ENCODE measurements around the gene PPP3CA. TPM values are rescaled to one million over a fixed set of nuclear protein-coding genes. Genes with fewer than 3 reads are reported as not detected.

The PPP3CA gene
- total RNA-seq, 2 donors from 2014 or later, result 22.0 to 25.7 TPM

DNA sequence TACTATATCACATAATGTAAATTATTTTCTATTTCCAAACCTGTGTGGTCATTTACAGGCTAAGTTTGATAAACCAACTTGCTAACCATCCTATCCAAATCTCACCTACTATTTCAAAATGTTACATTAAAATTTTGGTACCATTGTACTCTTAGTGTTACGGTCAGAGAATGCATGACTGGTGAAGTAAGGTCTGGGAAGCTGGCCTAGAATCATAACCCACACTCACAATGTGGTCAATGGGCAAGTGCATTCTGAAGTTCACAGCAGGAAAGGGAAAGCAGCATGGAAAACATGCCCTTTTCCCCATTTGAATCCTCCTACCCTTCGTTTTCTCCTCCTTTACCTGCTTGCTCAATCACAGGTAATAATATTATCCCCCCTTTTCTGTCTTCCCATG, 54.4 kb downstream of the PPP3CA start:
- DNase-seq (no peak), ATAC-seq (peak in 1 of 2 donors; percentile 62)
- intact Hi-C loops (cut with DNase I), result no loop called here

DNA sequence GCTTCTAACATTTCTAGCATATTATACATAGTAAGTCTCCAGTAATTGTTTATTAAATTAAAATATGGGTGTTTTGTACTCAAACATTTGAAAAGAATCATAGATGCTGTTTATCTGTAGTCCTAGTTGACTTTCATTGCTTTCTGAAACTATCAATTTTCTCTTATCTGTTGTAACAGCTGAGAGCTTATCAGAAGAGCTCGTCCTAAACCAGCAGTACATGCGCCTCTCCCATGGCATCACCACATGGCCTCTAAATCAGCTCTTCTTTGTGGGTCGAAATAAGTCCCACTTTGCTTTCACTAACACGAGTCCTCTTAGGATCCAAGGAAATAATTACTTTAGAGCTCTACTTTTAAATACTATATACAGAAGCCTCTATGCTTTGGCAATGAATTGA, 55.1 kb downstream of the PPP3CA start:
- no peak for ATAC-seq
- no peak for DNase-seq
- intact Hi-C loops (cut with DNase I), result no loop called here

DNA sequence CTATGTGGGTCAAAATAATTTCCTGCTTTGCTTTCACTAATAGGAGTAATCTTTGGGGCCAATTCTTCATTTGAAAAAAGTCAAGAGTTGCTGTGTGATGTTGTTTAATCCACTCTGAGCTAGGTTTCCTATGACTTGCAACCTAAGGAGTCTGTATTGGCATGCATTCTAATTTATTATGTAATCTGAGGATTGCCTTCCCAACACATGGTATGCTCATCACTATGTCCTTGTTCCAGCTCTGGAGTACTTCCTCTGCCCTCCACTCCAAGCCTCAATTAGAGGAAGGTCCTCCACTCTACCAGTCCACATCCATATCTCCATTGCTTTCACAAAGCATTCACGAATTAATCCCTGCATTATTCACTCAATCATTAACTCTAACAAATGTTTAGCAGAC, 56.1 kb downstream of the PPP3CA start:
- intact Hi-C loops (cut with DNase I), result no loop called here
- ATAC-seq (peak in 1 of 2 donors; percentile 21), DNase-seq (no peak)

DNA sequence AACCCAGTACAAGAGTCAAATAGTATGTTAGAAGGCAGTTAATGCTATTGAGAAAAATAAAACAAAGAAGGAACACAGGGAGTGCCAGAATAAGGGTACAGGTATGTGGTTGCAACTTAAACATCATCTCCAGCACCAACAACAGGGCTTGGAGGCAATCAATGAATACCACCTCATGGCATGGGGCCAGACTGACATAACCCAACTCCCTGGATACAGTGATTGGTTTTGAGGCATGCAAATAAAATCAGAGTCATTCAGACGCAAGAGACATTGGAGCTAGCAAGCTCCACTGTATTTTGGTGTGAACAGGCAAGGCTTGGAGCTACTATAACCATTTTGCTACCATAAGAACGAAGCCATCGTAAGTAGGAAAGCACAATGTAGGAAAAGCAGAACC, 56.7 kb downstream of the PPP3CA start:
- no peak for DNase-seq
- no peak for ATAC-seq
- intact Hi-C loops (cut with DNase I), result no loop called here

DNA sequence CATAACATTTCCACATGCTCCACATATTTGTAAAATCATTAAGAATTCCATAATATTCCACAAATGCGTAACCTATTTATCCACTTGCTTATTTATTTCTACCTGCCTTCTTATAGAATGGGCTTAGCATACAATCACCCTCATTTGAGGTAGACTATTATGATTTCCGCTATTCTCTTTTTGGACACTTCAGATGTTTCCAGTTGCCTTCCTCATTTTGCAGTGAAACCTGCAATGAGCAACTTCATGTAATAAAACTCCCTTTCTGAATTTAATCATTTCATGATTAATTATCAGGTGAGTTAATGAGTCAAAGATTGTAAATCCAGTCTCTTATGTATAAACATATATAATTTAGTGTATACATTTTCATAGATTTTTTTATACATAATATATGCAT, 58.0 kb downstream of the PPP3CA start:
- DNase-seq, result no peak
- no peak for ATAC-seq
- intact Hi-C loops (cut with DNase I), result no loop called here

DNA sequence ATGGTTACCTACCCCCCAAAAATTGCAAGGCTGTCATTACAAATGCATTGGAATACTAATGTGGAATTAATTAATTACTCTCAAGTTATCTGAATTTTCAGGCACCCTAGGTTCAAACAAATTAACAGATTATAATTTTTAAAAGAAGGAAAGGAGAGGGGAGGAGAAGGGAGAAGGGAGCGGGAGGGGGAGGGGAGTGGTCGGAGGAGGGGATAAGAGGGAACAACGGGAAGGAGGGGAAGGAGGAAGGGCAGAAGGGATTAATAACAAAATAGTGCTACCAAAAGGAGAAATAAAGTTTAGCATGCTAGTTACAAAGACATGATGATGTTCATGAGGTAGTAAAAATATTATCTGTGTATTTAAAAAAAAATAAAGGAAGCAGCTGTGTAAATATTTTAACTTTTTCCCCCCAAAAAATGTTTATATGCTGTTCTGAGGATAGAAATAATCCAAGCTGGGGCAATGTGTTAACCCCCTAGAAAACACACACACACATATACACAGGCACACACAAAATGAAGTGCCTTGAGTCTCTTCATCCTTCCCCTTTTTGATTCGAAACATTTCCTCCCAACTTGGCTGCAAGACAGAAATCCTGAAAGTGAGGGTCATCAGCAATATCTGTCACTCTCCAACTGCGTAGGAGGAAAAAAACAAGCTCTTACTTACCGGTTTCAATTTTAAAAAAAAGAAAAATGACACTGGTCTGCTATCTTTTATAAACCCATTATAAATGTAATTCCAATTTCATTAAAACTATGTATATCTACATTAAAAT, 58.8 kb downstream of the PPP3CA start:
- DNase-seq (no peak), ATAC-seq (peak in 1 of 2 donors; percentile 52)
- intact Hi-C loops (cut with DNase I), result no loop called here

DNA sequence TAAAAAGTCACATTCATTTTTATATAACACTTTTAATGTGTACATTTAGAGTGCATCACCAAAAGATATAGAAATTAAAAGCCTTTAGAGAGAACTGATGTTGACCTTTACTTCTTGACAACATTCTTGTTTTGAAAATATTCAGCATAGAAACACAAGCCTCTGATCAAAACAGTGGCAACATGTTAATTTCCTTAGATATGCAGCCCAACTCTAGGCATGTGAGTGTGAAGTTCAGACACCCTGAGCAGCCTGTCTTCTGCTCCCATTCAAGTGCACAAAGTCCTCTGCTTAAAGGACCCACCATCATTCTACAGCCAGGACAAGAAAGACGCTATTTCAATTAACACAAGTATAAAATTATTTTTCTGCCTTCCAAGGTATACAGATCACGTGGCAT, 60.0 kb downstream of the PPP3CA start:
- ATAC-seq, result no peak
- intact Hi-C loops (cut with DNase I), result no loop called here

DNA sequence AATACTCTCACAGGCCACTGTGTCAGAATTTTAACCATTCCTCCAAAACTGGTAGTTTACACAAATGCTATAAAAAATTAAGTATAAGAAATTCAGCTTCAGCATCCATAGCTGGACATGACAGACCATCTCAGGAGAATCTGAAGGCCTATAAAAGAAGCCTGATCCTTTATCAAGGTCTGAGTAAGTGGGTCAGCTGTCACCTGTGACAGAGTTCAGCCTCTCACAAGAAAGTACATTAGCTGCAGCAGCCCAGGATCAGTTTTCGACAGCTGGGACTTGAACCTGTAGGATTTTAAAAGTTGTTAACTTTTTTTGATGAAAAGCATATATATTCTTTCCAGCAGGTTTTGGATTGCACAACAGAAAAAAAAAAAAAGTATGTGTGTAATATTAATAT, 60.7 kb downstream of the PPP3CA start:
- DNase-seq (no peak), ATAC-seq (no peak)
- intact Hi-C loops (cut with DNase I), result no loop called here

More for the DNA sequence above, 60.0 kb downstream of the PPP3CA start:
- DNase-seq, result no peak

DNA sequence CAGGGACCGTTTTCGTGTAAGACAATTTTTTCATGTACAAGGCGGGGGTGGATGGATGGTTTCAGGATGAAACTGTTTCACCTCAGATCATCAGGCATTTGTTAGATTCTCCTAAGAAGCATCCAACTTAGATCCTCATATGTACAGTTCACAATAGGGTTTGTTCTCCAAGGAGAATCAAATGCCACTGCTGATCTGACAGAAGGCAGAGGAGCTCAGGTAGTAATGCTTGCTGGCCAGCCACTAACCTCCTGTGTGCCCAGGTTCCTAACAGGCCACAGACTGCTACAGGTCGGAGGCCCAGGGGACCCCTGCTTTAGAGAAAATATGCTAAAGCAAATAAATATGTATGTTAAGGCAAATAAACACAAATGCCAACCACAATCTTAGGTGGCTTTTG, 61.3 kb downstream of the PPP3CA start:
- ATAC-seq, result no peak
- no peak for DNase-seq
- intact Hi-C loops (cut with DNase I), result no loop called here

DNA sequence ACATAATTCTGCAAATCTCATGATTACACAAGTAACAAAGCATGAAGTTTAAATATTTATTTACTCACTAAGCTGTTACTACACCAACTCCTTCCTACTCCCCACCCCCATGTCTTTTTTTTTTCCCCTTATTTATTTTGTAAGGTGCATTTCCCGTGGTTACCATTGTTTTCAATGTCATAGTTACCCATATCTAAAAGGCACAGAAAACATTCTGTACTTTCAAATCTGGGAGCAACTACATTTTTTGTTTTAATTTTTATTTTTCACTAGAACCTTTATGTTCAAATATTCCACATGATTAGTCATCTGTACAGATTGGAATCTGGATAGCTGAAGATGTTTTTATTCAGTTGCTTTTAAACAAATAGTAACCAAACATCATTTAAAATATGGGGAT, 62.8 kb downstream of the PPP3CA start:
- no peak for ATAC-seq
- DNase-seq, result no peak
- intact Hi-C loops (cut with DNase I), result no loop called here

DNA sequence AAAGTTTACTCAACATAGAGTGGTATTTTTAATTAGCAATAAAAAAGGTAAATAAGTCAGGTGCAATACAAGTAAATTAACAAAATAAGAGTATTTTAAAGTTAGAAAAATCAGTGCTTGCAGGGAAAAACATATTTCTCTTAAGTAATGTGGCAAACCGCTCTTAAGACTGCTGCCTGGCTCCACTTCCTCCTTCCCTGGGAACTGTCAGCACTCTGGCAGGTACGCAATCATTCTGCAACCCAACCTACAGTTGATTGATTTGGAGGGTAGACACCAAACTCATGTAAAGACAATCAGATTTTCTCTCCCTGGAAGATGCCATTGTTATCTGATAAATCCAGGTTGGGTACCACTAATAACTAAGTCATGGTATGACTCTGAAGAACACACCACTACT, 63.9 kb downstream of the PPP3CA start:
- ATAC-seq (no peak), DNase-seq (no peak)
- intact Hi-C loops (cut with DNase I), result no loop called here

DNA sequence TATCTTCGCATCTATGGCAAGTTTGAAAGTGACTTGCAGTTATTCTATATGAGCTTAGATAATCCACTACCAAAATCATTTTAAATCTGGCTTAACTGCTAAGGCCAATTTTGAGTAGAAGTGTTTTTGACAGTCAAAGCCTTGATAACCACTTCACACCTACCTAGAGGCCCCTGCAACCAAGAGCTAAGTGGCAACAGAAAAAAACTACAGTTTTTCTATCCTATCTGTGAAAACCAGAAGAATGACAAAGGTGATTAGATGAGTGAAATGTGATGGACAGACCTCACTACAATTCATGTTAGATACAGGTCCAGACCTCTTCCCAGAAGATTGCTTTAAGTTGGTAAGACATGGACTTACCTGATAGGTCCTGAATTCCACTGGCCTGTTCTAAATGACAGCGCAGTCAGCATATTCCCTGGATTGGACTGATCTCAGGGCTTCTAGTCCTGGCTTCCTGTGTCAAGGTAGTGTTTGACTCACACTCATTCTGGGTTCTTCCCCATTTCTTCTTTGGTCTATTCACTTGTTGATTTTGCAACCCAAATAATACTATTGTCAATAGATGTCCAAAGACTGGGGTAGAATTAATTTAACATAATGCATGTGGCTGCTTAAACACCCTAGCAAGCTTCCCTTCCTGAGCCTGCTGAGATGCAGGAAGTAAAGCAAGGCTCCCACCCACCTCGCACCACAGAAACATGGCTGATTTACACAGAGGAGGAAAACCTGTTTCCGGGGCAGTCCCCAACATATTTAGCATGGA, 65.1 kb downstream of the PPP3CA start:
- no peak for ATAC-seq
- DNase-seq, result no peak
- intact Hi-C loops (cut with DNase I), result no loop called here

DNA sequence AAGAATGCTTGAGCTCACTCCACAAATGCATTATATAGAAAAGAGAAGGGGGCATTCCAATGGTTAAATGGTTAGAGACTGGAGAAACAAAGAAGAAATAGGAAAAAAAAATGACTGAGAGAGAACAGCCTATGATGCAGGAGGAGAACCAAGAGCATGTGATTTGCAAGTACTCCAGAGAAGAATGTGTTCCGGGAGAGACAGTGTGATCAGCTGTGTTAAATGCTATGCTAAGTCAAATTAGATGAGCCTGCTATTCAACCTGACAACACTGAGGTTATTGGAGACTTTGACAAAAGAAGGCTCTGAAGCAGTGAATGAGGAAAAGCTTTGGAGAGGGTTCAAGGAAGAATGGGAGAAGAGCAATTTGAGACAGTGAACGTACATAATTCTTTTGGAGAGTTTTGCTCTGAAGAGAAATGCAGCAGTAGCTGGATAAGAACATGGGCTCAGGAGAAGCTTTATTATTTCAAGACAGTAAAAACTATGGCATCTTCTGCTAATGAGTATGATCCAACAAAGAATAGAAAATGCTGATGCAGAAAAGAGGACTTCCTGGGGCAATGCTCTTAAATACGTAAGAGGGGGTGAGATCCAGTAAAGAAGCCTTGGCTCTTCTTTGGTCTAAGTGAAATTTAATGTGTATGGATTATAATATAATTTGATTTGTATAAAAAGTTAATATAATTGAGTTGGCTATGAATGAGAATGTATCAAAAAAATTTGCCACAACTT, 66.3 kb downstream of the PPP3CA start:
- ATAC-seq (no peak), DNase-seq (no peak)
- intact Hi-C loops (cut with DNase I), result no loop called here

DNA sequence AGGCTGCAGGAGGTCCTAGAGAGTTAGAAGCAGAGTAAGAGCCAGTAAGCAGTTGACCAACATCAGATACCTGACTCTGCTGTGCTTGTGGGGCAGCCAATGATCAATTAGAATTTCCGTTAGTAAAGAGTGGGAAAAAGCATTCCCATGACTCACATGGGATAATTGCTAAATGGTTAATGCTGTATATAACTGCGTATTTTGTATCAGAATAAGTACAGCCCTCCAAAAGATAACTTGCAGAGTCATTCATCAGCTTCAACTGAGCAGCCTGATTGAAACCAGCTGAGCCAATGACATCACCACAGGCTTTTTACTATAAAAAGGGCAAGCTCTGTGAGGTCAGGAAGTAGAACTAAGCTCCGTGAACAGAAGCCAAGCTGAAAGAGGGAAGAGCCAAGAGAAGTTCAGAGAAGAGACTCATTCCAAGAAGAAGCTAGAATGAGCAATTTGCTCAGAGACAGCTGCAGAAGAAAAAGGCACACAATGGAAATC, 67.9 kb downstream of the PPP3CA start:
- peak; percentile 50 for DNase-seq
- intact Hi-C loops (cut with DNase I), result no loop called here
- peak; percentile 90 to 96 for ATAC-seq

DNA sequence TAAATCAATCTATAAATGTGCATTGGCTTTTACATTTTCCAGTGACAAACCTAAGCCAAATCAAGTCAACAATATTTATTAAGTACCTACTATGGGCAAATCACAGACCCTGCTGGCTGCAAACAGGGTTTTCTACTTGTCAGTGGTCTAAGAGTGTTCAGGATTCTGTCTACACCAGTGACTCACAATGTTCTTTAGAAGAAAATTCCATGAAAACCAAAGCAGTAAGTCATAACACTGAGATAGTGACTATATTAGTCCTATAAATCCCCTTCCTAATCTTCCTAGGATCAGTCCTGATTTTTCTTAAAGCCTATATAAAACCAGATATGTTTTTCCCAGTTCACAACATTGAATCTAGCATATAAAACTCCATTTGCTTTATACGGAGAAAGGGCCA, 69.7 kb downstream of the PPP3CA start:
- intact Hi-C loops (cut with DNase I), result no loop called here
- DNase-seq, result no peak
- no peak for ATAC-seq

DNA sequence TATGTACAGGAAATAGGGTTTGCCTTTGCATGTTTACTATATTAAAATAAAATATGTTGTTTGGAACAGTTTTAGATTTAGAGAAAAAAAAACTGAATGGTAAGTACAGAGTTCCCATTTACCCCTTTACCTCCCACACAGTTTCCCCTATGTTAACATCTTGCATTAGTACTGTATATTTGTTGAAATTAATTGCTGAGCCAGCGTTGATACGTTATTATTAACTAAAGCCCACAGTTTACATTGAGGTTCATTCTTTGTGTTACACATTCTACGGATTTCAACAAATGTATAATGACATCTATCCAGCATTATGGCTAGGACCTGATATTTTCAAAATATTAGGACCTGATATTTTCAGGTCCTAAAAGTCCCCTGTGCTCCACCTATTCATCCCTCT, 70.7 kb downstream of the PPP3CA start:
- intact Hi-C loops (cut with DNase I), result no loop called here
- ATAC-seq (no peak), DNase-seq (no peak)

DNA sequence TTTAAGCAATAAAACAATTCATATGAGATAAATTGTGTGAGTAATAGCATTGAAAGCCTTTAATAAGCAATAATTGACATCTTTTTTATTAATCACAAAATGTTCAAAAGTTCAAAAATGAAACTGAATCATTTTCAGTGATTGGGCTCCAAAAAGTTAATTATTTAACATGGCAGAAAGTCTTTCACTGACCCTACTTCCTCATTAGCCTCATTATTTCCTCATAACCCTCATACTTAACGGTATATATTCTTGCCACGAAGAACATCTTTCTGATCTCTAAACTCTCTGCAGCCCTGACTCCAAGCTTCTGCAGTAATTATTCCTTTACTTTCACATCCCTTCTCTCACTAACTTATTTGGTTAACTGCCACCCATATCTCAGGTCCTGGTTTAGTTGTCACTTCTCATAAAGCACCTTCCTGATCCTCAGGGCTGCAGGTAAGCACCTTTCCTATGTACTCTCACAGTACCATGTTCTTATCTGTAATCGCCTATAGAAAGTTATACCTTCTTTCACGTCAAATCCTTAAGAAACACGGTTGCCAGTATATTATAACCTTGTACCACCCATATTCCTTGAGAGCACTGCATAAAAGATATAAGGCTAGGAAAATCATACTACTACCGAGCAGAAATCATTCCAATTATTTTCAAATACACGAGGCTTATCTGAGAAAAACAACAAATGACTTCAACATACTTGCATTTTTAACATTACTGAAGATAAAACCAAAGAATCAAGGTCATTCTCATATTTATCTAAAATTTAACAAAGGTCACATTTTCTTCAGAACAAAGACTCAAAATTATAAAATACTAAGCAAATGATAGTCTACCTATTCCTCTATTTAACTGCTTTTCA, 72.2 kb downstream of the PPP3CA start:
- ATAC-seq, result no peak
- DNase-seq, result no peak

DNA sequence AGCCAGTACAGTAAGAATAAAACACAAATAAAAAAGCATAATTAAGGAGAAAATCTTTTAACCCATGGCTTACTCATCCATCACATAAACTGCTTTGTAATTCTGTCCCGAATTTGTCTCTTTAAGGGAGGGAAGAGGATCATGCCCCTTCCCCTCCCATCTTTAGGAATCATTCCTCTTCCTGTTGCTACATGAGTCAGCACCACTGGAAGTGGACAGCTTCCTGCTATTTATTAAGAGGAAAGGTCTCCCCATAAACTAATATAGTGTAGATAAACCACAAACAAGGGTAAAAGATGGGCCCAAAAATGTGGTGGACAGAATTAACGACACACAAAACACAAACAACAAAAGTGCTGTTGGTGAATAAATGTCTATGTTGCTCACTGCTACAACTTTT, 75.8 kb downstream of the PPP3CA start:
- ATAC-seq, result no peak

More for the DNA sequence above, 72.2 kb downstream of the PPP3CA start:
- intact Hi-C loops (cut with DNase I), result no loop called here

DNA sequence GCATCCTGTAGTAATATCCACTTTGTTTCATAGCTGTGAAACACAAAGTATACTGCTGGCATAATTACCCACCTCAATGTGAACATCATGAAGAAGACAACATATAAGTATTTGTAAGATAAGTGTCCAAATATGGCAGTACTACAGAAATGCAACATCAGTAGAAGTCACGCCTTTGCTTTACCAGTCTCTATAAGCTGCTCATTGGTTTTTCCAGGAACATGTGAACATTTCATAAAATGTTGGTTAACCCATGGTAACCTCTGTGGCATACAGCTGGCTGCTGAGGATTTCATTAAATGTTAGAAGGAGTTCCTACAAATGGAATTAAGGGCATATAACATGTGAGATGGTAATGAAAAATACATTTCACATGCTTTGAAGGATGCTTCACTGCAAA, 77.6 kb downstream of the PPP3CA start:
- ATAC-seq (no peak), DNase-seq (no peak)
- intact Hi-C loops (cut with DNase I), result no loop called here

More for the DNA sequence above, 75.8 kb downstream of the PPP3CA start:
- no peak for DNase-seq
- intact Hi-C loops (cut with DNase I), result no loop called here

All from left cardiac atrium (tissue), 4 donors.